ENCODE data around the gene PTPRN.

PTPRN gene

DNA sequence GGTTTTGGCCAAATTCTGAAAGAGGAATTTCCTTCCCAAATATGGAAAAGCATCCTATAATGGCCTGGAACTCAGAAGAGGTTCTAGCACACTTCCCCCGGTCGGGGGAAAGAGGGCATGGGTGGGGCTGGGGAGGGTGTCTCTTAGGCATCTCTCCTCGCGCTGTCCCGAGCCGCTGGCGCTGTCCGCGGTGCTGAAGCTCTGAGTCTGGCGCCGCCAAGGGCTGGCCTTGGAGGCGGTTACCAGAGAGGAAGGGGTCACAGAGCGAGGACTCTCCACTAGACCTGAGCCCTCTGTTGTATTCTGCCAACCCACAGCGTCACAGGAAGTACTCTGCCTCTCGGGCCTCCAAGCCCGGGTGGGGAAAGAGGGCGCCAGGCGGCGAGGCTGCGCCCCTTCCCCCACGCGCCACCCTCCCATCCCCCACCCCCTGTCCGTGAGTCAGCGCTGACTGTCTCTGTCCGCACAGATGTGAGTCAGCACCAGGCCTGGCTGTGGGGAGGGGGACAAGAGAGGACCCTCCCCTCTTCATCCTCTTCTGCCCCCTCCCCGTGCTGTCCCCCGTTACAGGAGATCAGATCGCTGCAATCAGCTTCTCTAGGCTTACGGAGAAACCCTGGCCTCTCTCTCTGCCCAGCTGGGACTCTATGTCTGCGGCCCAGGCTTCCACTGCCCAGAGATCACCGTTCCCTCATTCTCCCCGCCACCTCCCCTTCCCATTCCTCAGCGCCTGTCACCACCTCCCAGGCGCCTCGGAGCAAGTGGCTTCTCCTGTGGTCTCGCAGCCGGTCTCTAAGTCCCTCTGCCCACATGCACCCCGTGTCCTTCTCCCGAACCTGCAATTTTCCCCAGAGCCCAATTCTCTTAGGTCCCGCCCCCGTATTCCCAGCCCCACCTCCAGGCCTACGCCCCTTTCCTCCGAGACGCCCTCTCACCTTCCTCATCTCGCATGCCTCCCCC, 779 bp downstream of the PTPRN start:
- DNase-seq (ENCODE audit: low read depth), result peak; percentile 59

DNA sequence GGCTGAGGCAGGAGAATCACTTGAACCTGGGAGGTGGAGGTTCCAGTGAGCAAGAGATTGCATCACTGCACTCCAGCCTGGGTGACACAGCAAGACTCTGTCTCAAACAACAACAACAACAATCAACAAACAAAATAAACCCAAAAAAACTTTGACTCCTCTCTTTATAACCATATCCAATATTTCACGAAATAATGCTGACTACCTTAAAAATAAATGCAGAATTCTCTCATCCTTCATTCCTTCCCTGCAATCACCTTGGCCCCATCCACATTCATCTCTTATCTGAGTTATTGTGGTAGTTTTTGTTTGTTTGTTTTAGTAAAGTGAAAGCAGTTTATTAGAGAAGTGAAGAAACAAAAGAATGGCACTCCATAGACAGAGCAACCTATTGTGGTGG, 3.2 kb downstream of the PTPRN start:
- no peak for DNase-seq (ENCODE audit: low read depth)

DNA sequence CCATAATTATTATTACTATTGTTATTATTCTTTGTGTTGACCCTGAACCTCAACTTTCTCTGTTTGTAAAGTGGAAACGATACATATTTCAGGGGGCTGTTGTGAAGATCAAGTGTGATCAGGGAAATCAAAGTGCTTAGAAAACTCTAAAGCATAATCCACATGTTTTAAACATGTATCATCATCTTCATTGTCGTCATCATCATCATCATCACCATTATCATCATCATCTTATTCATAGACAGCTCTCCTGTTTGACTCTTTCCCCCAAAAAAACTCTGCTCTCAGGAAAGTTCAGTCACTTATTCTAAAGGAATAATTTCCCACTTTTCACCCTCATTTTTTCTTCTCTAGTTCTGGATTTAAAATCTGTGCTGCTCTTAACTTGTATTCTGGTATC, 5.0 kb downstream of the PTPRN start:
- DNase-seq (ENCODE audit: low read depth), result no peak

DNA sequence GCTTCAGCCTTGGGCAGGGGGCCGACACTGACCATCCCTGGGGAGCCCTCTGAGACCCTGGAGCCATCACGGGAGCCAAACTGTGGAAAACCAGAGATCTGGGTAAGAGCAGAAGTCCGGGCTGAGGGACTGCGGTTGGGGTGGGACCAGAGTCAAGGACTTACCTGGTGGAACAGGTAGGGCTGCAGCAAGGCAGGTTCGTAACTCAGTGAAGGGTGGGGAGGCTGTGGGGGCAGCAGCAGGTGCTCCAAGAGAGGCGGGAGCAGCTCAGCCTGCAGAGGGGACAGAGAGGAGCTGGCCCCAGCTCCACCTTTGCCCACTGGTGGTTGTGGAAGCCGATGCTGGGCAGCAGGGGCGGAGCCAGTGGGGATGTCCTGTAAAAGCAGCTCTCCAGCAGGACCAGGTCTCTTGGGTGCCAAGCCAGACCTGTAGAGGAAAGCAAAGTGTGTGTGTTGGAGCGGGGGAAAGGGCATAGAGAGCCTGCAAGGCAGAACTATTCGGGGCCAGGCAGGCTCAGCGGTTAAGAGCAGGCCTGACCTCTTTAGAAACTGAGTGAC, 6.7 kb downstream of the PTPRN start:
- DNase-seq (ENCODE audit: low read depth), result no peak

DNA sequence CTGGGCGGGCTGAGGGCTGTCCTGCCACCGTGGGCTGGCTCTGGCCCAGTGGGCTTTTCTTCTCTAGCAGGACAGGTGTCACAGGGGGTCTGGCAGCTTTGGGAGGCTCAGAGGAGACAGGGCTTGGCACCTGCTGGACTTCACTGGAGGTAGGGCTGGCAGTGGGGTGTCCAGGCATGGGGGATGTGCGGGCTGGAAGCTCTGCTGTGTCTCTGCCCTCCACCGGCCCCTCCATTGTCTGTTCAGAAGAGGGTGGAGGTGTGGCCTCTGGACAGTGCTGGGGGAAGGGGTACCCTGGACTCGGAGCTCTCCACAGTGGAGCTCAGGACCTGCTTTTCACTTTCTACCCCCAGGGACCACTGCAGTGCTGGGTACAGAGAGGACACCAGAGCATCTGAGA, 9.2 kb downstream of the PTPRN start:
- DNase-seq (ENCODE audit: low read depth), result no peak

DNA sequence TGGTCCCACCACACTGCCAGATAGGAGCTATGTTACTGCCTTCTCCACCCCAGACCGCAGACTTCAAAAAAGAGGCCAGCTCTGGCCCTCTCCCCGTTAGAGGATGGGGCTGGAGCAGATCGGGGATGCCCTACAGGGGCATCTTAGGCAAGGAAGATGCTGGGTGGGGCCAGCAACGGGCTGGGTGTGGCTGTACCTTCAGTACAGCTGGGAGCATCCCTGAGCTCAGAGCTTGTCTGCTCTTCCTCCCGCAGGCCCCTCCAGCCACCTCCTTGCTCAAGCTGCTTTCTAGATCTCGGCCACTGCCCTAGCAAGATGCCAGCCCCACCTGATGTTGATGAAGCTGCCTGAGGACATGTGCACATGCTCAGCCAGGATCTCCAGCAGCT, 9.8 kb downstream of the PTPRN start:
- no peak for DNase-seq (ENCODE audit: low read depth)

DNA sequence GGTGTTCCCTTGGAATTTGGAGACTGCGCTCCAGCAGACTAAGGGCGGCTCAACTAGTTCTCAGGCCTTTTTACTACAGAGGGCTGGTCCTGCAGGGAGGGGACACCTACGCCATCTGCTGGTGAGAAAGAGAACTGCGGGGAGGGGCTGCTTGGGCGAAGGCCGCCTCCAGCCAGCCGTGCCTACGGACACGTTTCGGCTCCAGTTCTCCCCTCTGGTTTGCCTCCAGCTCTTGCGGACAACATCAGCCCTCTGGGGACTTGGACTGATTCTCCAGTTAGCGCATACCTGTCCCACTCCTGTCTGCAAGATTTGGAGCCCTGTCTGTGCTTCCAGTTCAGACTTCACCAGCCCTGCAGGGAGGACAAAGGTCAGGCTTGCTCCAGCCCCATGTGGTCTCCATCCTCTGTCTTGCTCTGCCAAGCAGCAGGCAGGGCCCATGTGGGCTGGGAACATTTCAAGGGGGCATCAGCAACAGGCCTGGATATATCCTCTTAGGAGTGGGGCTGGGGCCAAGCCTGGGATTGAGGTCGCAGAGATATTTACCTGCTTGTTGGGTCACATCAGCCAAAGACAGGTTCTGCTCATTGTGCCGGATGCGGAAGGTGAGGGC, 10.3 kb downstream of the PTPRN start:
- peak; percentile 86 for DNase-seq (ENCODE audit: low read depth)

DNA sequence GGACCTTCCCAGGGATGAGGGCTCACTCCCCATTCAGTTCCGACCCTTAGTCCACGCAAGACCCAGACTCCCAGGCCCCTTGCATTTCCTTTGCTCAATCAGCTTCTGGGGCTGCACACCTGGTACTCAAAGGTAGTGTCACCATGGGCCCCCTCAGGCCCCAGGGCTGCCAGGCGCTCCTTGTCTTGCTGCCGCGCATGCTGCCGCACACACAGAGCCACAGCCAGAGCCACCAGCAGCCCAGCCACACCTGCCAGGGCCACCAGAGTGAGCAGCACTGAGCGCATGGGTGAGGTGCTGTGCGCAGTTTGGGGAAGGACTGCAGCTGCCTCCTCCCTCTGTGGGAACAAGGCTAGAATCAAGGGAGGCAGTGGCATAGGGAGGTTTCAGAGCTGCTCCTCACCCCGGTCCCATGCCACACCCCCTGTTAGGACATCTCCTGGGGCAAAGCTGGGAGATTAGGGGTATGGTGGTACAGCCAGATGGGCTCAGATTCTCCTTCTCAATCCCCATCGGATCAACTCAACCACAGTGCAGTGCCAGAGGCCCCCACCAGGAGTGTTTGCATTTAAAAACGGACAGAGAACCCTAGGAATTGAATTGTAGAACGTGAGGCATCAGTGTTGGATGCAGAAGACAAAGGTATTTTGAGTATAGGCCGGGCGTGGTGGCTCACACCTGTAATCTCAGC, 11.3 kb downstream of the PTPRN start:
- no peak for DNase-seq (ENCODE audit: low read depth)

DNA sequence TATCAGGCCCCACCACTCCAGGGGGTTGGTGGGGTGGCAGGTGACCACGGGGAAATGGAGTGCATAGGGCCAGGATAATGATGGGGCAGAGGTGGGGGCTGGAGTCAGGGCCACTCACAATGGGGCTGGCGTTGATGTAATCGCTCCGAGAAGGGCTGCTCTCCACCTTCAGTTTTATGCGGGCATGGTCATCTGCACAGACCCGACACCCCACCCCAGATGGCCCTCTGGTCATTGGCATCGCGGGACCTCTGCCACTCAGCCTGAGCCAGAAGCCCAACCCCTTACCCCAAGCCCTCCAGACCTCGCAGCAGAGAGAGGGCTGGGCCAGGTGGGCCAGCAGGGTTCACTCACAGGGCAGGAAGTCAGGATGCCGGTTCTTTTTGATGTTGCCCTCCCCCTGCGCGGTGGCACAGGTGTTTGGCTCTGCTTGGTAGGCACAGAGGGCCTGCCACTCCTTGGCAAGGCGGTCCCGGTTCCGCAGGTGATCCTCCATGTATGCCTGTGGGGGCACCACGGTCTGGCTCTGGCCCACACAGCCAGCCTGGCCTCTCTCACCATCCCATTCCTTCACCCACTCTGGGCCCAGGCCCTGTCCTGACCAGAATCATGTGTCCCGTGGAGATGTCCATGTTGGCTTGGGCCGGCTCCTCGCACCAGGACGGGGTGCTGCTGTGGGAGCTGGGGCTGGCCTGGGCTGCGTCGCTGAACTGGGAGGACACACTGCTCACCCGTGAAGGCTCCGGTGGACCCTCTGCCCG, 12.4 kb downstream of the PTPRN start:
- DNase-seq (ENCODE audit: low read depth), result no peak

DNA sequence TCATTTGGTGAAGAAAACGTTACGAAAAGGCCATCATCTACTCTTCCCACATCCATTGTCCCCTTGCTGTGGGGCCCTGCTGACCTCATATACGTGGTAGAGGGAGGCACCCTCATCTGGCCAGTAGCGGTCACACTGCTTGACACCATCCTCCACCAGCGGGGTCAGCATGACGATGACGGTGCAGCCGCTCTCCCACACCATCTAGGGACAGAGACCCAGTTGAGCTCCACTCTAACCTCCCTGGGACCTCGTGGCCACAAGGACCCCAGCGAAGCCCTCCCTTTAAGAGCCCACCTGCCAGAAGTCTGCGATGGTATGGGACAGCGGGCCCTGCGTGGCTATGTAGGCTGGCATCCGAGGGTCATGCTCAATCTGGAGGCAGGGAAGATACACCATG, 13.1 kb downstream of the PTPRN start:
- DNase-seq (ENCODE audit: low read depth), result no peak

DNA sequence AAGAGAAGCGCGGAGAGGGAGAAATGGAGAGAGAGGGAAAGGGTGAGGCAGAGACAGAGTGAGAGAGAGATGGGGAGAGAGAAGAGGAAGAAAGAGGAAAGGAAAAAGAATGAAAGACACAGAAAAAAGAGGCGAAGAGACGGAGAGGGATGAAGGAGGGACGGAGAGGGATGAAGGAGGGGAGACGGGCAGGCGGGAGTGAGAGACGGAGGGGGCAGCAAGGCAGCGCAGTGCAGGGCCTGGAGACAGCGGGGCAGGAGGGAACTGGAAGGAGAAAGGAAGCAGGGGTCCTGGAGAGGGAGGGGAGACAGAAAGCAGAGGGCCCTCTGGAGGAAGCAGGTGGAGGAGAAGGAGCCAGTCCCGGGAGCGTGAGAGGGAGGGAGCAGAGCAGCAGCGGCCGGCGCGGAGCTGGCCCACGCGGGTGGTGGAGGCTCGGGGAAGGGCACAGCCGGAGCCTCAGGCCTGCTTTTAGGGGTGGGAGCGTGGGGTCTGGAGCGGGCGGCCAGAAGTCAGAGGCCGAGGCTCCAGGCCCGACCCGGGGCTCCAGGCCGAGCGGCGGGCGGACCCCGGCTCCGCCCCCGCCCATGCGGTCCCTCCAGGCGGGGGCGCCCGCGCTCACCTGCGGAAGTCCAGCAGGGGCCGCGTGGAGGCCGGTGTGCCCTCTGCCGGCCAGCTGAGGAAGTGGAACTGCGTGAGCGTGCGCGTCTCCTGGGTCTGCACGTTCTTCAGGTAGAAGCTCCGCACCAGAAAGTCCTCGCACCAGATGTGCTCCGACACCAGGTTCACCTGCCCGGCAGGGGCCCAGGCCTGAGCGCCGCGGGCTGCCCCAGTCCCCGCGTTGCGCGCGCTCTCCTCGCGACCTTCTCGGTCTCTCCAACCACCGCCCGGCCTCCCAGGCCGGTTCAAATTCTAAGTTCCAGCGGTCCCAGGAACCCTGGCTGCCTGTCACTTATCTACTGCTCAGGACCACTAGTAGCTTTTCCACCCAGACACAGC, 14.5 kb downstream of the PTPRN start:
- peak; percentile 89 for DNase-seq (ENCODE audit: low read depth)

DNA sequence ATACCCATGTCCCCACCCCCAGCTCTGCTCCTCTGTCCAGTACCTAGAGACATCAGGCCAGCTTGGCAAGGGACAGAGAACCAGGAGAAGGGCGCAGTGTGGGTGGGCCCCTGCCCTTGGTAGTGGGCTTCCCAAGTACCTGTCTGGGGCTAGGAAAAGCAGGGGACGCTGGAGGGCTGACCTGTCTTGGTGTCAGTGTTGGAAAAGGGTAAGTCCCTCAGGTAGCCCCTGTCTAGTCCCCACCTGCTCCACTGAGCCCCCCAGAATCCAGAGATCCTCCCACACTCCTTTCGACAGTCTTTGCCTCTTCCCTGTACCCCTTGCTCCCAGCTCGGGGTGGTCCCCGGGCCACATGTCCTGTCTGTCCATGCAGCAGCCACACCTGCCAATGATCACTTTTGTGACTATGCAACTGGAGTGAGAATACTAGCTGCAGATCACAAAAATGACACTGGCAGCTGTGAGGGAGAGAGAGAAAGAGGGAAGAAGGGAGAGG, 15.4 kb downstream of the PTPRN start:
- no peak for DNase-seq (ENCODE audit: low read depth)

DNA sequence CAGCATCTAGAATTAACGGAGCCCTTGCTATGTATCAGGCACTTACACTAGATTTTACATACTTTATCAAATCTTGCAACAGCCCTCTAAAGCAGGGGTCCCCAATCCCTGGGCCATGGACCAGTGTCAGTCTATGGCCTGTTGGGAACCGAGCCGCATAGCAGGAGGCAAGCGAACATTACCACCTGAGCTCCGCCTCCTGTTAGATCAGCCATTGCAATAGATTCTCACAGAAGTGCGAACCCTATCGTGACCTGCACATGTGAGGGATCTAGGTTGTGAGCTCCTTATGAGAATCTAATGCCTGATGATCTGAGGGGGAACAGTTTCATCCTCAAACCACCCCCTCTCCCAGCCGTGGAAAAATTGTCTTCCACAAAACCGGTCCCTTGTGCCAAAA, 16.6 kb downstream of the PTPRN start:
- no peak for DNase-seq (ENCODE audit: low read depth)

DNA sequence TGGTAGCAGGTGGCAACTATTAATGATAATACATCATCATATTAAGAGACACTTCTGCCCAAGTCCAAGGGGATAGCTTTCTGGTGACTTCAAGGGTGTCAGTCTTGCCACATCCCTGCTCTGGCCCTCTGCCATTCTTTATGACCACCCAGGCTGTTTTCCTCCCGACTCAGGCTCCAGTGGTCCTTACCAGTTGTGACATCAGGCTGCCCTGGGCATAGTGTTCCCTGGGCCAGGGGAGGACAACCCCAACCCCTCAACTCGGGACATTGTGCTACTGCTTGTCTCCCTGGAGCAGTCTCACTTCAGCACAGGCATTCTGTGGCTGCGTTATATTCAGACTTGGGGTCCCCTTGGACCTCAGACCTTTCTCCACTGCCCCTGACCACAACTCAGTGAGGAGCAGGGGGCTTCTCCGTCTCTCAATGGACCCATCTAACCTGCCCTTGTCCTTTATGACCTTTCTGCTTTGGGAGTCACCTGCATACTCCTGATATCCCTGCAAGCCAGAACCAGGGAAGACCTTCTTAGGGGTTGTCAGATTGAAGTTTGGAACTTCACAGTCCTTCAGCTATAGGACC, 17.2 kb downstream of the PTPRN start:
- DNase-seq (ENCODE audit: low read depth), result no peak

DNA sequence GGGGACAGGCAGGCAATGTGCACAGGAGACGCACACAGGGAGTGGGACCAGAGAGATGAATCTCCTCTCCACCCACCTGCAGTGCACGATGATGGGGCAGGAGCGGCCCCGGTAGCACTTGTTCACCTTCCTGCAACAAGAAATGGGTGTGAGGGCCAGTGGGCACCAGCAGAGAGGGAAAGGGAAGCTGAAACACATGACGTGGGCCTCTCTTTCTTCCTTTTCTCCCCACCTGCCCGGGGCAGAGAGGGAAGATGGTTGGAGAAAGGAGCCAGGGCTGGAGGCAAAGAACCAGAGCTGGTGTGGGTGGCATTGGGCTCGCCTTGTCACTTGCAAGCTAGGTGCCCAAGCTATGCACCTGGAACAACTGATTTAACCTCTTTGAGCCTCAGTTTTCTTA, 17.8 kb downstream of the PTPRN start:
- DNase-seq (ENCODE audit: low read depth), result no peak

DNA sequence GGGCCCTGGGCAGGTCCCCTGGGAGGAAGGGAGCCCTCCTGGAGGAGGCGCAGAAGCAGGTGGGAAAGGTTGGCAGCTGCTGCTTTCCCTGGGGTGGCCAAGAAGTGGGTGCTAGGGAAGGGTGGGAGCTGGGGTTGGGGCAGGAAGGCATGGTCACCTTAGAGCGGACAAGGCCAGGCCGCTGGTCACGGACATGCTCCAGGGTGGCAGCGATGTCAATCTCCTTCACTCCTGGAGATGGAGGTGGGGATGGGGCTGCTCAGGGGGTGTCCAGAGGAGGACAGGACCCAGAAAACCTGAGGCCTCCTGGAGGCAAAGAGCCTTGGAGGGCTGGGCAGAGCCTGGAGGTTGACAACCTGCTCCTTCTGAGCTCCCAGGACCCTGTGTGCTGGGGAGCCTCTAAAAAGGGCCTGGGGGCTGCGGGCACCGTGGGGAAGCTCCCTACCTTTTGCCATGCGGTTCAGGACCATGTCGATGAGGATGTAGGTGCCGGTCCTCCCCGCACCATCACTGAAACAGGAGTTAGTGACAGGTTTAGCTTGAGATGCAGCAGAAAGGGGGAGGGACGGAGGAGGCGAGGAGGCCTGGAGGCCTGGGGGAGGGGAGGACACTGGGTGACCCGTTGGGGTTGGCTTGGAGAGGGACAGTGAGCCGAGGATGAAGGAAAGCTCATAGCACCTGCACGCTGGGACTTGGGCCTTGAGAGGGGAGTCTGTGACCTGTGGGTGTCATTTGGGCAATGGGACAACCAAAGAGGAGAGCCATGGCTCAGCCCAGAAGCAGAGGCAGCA, 18.6 kb downstream of the PTPRN start:
- DNase-seq (ENCODE audit: low read depth), result no peak

DNA sequence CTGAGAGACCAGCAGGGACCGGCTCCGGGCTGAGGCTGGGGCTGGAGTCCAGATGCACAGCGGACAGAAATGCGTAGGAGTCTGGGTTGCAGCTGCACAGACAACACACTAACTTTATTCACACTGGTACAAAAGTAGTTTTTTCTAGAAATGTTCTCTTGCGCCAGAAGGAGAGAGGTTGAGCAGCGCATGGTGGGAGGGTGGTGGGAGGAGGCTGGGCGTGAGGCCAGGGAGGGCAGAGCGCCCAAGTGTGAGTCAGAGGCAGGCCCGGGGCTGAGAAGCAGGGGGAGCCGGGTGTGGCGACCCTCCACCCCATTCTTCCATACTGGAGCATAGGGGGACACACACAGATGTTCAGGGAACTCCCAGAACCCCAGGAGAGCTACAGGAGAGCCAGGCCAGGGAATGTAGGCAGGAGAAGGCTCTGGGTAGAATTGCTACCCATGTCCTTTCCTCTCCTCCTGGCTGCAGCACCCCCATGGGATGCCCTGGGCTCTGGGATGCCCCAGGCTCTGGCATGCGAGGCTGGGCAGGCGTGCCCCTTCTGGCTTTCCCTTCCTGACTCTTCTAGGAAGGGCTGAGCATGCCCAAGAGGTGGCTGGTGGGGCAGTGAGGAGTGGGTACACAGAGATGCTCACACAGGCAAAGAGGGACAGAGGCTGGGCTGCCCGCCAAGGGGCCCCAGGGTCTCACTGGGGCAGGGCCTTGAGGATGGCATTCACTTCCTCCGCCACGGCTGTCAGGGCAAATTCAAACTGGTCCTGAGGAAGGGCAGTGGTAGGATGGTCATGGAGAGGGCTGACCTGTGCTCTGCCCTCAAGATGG, 19.5 kb downstream of the PTPRN start:
- DNase-seq (ENCODE audit: low read depth), result no peak

DNA sequence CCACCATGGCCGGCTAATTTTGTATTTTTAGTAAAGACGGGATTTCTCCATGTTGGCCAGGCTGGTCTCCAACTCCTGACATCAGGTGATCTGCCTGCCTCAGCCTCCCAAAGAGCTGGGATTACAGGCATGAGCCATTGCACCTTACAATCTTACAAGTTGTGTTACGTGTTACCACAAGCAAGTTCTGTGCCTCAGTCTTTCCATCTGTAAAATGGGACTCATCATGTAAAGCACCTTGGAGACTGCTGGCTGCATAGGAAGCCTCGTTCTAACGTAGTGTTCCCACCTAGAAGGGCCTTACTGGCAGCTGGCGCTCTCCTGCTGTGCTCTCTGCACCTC, 20.0 kb downstream of the PTPRN start:
- no peak for DNase-seq (ENCODE audit: low read depth)
